NCI-H2107 (cell line): Measurements from ENCODE around the gene KRTAP5-11.
"Not testable (repeated sequence)": the region's sequence is repeated elsewhere in the genome, so short reads cannot be mapped to it uniquely, and the experiment has no call there.

Source experiments
- DNase-seq: peaks from one replicate; lab custom pipeline; 2025; lab: John Stamatoyannopoulos, UW

Gene KRTAP5-11

DNA sequence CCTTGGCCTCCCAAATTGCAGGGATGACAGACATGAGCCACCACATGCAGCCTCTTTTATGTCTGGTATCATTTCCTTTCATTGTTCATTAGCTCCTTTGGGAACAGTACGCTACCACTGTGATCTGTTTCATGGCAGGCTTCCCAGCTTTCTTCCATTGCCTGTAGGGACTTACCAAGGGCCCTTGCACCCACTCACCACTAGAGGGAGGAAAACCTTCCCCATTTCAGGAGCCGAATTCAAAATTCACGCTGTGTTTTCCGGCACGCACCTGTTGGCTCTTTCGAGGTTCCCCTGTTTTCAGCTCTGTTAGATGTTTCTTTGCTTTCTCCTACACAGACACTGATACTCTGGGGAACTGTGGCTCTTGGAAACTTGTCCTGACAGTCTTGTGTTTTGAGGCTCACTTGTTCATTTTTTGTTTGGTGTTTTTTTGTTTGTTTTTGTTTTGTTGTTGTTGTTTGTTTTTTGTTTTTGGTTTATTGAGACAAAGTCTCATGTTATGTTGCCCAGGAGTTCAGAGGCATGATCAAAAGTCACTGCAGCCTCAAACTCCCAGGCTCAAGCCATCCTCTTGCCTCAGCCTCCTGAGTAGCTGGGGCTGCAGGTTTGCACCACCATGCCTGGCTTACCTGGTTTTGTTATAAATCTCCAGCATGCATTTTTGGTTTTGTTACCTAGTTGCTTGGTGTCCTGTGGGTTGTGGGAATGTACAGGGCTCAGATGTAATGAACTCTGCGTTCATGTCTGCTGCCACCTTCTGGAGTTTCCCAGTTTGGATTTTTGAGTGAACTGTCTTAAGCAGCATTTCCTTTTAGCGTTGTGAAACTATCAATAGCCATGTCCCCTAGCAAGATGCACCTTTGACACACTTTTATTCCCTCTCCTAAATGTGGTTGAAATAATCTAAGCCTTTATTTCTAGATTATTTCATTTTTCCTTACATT, 2.3 kb downstream of the KRTAP5-11 start:
- DNase-seq: peak; percentile 58

DNA sequence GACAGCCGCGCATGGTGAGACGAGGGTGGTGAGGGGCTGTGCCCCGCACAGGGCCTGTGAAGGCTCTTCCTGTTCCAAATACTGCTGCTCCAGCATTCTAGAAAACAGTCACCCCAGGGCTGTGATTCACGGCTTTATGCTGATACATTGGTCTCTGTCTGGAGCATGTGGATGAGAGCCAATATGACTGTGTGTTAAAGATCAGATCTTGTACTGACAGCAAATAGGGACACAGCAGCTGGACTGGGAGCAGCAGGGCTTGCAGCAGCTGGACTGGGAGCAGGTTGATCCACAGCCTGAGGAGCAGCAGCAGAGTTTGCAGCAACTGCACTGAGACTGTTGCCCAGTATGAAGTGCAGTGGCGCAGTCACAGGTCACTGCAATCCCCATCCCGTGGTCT, 3.2 kb downstream of the KRTAP5-11 start:
- not testable (repeated sequence) for DNase-seq

- DNase-seq: no peak
These were observed 5.1 kb downstream of the KRTAP5-11 start for GRCh38 chr11:71577469-71578004.

- not testable (repeated sequence) for DNase-seq
These were observed 5.8 kb downstream of the KRTAP5-11 start for GRCh38 chr11:71576688-71577465.

DNA sequence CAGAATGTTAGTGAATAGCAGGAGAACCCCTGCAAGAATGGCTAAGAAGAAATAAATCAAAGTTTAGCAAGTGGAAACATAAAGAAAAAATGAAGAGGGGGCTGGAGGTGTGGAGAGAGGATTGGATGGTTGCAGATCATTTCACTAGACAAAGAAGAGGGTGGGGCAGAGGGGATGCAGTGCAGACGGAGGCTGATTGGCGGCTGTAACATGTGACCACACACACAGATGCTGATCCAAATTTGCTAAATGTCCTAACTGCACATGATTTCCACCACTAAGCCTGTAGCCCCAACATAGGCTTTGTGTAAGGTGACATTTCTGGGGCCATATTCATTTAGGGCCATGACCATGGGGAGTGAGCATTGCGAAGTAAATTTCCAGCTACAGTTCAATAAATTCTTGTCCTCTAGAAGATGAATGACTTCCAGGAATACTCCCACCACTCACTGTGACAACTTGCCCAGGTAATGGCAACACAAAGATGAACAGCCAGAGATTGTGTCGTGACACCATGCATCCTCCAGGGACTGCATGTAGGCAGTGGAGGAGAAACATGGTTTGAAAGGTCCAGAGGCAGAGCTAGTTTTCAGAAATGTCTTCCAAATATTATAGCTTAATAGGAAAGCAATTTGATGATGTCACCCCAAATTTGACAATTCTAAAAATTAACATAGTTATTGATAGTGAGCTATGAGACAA, 6.8 kb downstream of the KRTAP5-11 start:
- no peak for DNase-seq

GRCh38 chr11:71574418-71574817, 8.3 kb downstream of the KRTAP5-11 start:
- DNase-seq: no peak

DNA sequence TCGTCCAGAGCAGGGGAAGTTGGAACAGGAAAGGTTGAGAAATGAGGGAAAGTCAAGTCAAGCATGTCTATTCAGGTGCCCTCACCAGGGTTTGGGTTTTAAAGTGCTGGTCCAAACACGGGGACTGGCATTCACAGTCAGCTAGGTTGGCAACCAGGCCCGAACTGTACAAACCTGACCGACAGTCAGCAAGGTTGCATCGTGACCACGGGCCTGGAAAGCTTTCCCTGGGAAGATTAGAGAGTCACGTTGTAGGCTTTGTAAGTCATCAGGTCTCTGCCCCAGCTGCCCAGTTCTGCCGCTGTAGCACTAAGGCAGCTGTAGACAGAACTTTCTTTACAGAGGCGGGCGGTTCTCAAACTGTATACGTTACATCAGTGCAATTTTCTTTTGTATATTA, 9.9 kb downstream of the KRTAP5-11 start:
- DNase-seq: no peak

DNA sequence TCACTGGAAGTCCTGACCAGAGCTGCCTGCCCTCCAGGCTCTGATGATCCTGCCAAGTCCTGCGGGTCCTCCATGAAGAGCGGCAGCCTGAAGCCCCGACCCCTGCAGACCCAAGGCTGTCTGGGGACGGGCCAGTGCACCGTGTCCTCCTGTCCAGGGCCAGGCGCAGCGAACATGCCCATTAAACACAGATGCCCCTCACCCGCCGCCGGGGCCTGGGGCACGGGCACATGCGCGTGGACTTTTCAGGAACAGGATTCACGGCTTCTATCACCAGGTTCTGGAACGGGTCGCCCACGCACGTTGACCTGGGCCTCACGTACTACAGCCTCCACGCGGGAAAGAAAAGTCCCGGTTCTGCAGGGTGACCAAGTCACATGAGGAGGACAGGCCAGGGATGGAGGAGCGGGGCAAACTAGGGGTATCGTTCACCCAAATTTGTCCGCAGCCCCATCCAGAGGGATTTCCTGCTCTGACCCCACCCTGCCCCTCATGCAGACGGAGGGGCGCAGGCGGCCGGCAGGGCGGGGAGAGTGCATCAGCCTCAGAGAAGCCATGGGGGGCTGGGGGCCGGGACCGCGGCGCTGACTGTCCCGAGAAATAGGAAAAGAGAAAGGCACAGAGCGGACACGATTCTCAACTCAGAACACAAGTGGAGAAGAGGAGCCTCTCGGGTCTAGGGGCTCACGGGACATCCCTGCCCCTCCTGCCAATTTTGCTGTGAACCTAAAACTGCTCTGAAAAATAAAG, 11.4 kb downstream of the KRTAP5-11 start:
- not testable (repeated sequence) for DNase-seq

- no peak for DNase-seq
These were observed 13.8 kb downstream of the KRTAP5-11 start for GRCh38 chr11:71568704-71569349.

DNA sequence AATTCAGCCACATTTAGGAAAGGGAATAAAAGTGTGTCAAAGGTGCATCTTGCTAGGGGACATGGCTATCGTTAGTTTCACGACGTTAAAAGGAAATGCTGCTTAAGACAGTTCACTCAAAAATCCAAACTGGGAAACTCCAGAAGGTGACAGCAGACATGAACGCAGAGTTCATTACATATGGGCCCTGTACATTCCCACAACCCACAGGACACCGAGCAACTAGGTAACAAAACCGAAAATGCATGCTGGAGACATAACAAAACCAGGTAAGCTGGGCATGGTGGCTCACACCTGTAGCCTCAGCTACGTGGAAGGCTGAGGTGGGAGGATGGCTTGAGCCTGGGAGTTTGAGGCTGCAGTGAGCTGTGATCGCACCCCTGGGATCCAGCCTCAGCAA, 15.0 kb downstream of the KRTAP5-11 start:
- not testable (repeated sequence) for DNase-seq

DNA sequence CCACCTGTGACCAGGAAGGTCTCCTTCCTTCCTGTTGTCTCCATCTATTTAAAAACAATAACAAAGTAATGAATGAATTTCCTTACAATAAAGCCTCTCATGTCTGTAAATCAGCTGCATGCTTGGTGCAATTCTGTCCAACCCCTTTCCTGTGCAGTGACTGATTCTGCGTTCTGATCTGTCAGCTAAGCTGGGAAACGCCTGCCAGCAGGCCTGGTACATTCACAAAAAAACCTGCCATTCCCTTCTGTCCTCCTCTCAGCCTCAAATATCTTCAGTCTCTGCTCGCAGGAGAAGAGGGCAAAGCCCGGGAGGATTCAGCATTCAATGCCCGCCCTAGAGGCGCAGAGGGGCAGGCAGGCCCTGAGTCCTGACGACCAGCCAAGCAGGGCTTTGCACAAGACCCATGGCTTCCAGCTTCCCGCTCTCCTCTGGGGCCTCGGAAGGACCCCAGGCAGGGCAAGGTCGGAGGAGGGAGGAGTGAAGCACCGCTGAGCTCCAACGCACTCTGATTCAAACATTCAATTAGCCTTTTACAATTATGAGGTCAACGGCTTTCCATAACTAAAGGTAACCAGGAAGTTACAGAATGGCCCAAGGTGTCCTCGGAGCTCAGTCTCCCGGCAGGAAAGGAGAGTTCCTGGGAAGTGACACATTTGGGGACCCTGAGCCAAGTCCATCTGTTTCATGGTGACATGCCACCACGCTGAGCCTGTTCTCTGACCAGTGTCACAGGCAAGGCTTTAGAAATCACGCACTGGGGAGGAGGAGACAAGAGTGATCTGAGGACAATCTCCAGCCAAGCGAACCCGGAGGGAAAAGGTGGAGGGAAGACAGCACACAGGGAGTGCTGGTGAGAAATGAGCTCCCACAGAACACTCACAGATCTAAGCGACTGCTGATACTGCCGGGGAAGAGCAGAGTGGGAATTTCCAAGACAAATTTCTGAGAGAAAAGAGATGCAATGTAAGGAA, 15.8 kb downstream of the KRTAP5-11 start:
- DNase-seq: not testable (repeated sequence)

- no peak for DNase-seq
These were observed 16.5 kb downstream of the KRTAP5-11 start for GRCh38 chr11:71566081-71566620.

- no peak for DNase-seq
These were observed 17.4 kb downstream of the KRTAP5-11 start, which contains the start of gene KRTAP5-10 for GRCh38 chr11:71565263-71565662. KRTAP5-10 (plus strand) TSS chr11:71565563; CDS start chr11:71565588, 25 bp downstream.

- no peak for DNase-seq
These were observed 18.2 kb downstream of the KRTAP5-11 start for GRCh38 chr11:71564430-71564829.

- DNase-seq: no peak
These were observed 19.3 kb downstream of the KRTAP5-11 start for GRCh38 chr11:71563406-71563805.

- no peak for DNase-seq
These were observed 20.6 kb downstream of the KRTAP5-11 start for GRCh38 chr11:71562120-71562519.

GRCh38 chr11:71558996-71559395, 23.7 kb downstream of the KRTAP5-11 start:
- no peak for DNase-seq

DNA sequence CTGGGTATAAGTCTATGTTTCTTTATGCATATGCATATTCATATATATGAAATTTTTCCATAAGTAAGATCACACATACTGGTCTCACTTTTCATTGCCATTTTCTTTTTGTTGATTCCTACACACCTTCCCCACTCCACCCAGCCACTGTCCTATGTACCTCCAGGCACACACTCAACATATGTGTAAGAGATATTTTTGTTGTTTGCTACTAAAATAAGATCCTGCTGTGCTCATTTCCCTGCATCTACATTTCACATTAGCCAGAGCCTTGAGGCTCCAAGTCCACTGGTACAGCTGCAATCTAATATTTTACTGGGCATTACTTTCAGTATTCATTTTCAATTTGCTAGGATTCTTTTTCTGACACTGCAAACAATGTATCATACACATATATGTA, 25.4 kb downstream of the KRTAP5-11 start:
- DNase-seq: no peak

- DNase-seq: no peak
These were observed 26.7 kb downstream of the KRTAP5-11 start for GRCh38 chr11:71556018-71556417.
